Measurements from ENCODE around the gene RPS19. TPM values are rescaled to one million over a fixed set of nuclear protein-coding genes. Genes with fewer than 3 reads are reported as not detected.

The RPS19 gene
- total RNA-seq, 1 experiment from 2014 or later: 3,297 TPM

DNA sequence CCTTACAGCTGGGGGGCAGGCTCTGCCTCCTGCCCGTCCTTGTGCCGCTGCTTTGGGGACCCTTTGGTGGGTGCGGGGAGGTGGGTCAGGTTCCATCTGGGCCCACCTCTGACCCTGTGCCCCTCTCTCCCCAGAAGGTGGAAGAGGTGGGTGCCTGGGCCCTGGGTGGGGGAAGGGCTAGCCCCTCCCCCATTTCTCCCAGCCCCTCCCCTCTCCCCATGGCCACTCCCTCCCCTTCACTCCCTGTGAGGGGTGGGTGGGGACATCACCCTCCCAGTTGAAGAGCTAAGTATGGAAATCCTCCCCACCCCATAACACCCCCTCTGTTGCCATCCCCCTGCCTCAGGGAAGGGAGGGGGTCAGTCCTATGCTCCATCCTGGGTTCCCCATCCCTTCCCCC lies 37.1 kb downstream of the RPS19 start:
- TF ChIP-seq, protein P1, sequence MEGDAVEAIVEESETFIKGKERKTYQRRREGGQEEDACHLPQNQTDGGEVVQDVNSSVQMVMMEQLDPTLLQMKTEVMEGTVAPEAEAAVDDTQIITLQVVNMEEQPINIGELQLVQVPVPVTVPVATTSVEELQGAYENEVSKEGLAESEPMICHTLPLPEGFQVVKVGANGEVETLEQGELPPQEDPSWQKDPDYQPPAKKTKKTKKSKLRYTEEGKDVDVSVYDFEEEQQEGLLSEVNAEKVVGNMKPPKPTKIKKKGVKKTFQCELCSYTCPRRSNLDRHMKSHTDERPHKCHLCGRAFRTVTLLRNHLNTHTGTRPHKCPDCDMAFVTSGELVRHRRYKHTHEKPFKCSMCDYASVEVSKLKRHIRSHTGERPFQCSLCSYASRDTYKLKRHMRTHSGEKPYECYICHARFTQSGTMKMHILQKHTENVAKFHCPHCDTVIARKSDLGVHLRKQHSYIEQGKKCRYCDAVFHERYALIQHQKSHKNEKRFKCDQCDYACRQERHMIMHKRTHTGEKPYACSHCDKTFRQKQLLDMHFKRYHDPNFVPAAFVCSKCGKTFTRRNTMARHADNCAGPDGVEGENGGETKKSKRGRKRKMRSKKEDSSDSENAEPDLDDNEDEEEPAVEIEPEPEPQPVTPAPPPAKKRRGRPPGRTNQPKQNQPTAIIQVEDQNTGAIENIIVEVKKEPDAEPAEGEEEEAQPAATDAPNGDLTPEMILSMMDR (IDR thresholded peaks at IDR 0.05; ENCODE audit: insufficient read depth in 1 of 2, low read depth in 1 of 2, low read length in 1 of 2, severe bottlenecking in 1 of 2, unreplicated experiment in 1 of 2): no peak
- peaks cover 7% of the 10 kb centered on the region for H3K4me1 Mint-ChIP-seq (ENCODE audit: low read depth, unreplicated experiment)
- H3K27me3 Mint-ChIP-seq (ENCODE audit: insufficient read depth, unreplicated experiment): no peaks in the 10 kb centered on the region
- H3K27ac Mint-ChIP-seq (ENCODE audit: unreplicated experiment): no peak overlapping the region
- DNase-seq: no peak
- peaks cover 5% of the 10 kb centered on the region; the same call in 1 of the 2 replicates for H3K4me1 ChIP-seq
- no TSS peak for BruUV-seq (replicated peaks)
- H3K36me3 ChIP-seq (ENCODE audit: control insufficient read depth, insufficient read depth, low read length): peaks cover 4% of the 10 kb centered on the region
- no peaks in the 10 kb centered on the region for H3K27me3 ChIP-seq (replicated peaks; ENCODE audit: control insufficient read depth, insufficient read depth, low read length)
- intact Hi-C loops (cut with micrococcal nuclease; ENCODE audit: unreplicated experiment): no loop called here
- ChIA-PET CTCF (interaction anchor here (0.7 kb wide), 1 partner anchor 37 kb away, joined by 4 read pairs; no protein-coding TSS in a partner anchor), POLR2A (no interaction called here)
- peaks cover 36% of the 10 kb centered on the region for H3K36me3 Mint-ChIP-seq (ENCODE audit: insufficient read depth, unreplicated experiment)
- H3K9me3 Mint-ChIP-seq (ENCODE audit: unreplicated experiment): no peaks in the 10 kb centered on the region
- H3K4me3 ChIP-seq (ENCODE audit: low read depth, low read length): no peak overlapping the region
- H3K9me3 ChIP-seq: no peaks in the 10 kb centered on the region
- H3K4me3 Mint-ChIP-seq (ENCODE audit: unreplicated experiment): no peak overlapping the region

DNA sequence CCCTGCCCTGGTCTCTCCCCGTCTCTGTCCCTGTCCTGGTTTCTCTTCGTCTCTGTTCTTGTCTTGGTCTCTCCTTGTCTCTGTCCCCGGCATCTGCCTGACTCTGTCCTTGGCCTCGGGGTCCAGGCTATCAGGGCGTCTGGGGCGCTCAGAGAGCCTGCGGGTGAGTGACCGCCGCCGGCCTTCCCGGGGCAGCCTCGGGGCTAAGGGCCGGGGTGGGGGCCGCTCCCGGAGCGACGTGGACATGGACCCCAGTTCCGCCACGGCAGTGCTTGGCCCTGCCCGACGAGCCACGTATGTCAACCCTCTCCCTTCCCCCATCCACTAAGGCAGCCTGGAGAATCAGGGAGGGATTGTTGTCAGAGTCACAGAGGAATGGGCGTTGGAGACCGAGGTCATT lies 37.8 kb downstream of the RPS19 start:
- peaks cover 36% of the 10 kb centered on the region for H3K36me3 Mint-ChIP-seq (ENCODE audit: insufficient read depth, unreplicated experiment)
- intact Hi-C loops (cut with micrococcal nuclease; ENCODE audit: unreplicated experiment): no loop called here
- ChIA-PET POLR2A (no interaction called here), CTCF (interaction anchor here (0.7 to 0.9 kb wide), 2 partner anchors 30 to 37 kb away, joined by 4 read pairs; partner anchors contain the start of gene ERFL)
- peaks cover 4% of the 10 kb centered on the region for H3K36me3 ChIP-seq (ENCODE audit: control insufficient read depth, insufficient read depth, low read length)
- DNase-seq: no peak
- H3K27ac Mint-ChIP-seq (ENCODE audit: unreplicated experiment): no peak overlapping the region
- no peak overlapping the region for H3K4me3 ChIP-seq (ENCODE audit: low read depth, low read length)
- no peaks in the 10 kb centered on the region for H3K9me3 Mint-ChIP-seq (ENCODE audit: unreplicated experiment)
- no peaks in the 10 kb centered on the region for H3K27me3 Mint-ChIP-seq (ENCODE audit: insufficient read depth, unreplicated experiment)
- H3K27me3 ChIP-seq (replicated peaks; ENCODE audit: control insufficient read depth, insufficient read depth, low read length): no peaks in the 10 kb centered on the region
- no peak overlapping the region for H3K4me3 Mint-ChIP-seq (ENCODE audit: unreplicated experiment)
- H3K4me1 Mint-ChIP-seq (ENCODE audit: low read depth, unreplicated experiment): peaks cover 7% of the 10 kb centered on the region
- TSS peak; percentile 33 for BruUV-seq (replicated peaks)
- H3K4me1 ChIP-seq: peaks cover 5% of the 10 kb centered on the region; the same call in 1 of the 2 replicates
- no peaks in the 10 kb centered on the region for H3K9me3 ChIP-seq
- TF ChIP-seq, protein P1 (IDR thresholded peaks at IDR 0.05; ENCODE audit: insufficient read depth in 1 of 2, low read depth in 1 of 2, low read length in 1 of 2, severe bottlenecking in 1 of 2, unreplicated experiment in 1 of 2): no peak

DNA sequence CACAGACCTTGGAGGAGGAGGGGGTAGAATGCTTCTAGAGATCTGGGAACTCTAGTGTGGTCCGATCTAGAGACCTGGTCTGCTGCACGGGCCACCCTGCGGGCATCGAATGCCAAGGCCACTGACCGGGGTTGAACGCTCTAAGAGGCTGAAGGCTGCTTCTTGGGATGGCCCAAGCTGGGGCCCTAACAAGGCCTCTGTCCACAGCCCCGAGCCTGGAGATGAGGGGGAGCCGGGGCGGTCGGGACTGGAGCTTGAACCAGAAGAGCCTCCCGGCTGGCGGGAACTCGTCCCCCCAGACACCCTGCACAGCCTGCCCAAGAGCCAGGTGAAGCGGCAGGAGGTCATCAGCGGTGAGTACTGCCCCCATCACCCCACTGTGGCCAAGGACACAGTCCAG lies 38.2 kb downstream of the RPS19 start:
- no peaks in the 10 kb centered on the region for H3K27me3 Mint-ChIP-seq (ENCODE audit: insufficient read depth, unreplicated experiment)
- Histone ChIP-seq H3K27me3 (replicated peaks; ENCODE audit: control insufficient read depth, insufficient read depth, low read length) (no peaks in the 10 kb centered on the region), H3K4me3 (ENCODE audit: low read depth, low read length) (no peak overlapping the region), H3K9me3 (no peaks in the 10 kb centered on the region), H3K4me1 (peaks cover 6% of the 10 kb centered on the region), H3K36me3 (ENCODE audit: control insufficient read depth, insufficient read depth, low read length) (peaks cover 5% of the 10 kb centered on the region)
- peaks cover 34% of the 10 kb centered on the region for H3K36me3 Mint-ChIP-seq (ENCODE audit: insufficient read depth, unreplicated experiment)
- peaks cover 7% of the 10 kb centered on the region for H3K4me1 Mint-ChIP-seq (ENCODE audit: low read depth, unreplicated experiment)
- no peak overlapping the region for H3K4me3 Mint-ChIP-seq (ENCODE audit: unreplicated experiment)
- TF ChIP-seq, protein P1 (IDR thresholded peaks at IDR 0.05; ENCODE audit: insufficient read depth in 1 of 2, low read depth in 1 of 2, low read length in 1 of 2, severe bottlenecking in 1 of 2, unreplicated experiment in 1 of 2): no peak
- intact Hi-C loops (cut with micrococcal nuclease; ENCODE audit: unreplicated experiment): no loop called here
- ChIA-PET CTCF (interaction anchor here (0.9 kb wide), 1 partner anchor 30 kb away, joined by 4 read pairs; the partner anchor contains the start of gene ERFL), POLR2A (no interaction called here)
- BruUV-seq (replicated peaks): no TSS peak
- H3K27ac Mint-ChIP-seq (ENCODE audit: unreplicated experiment): no peak overlapping the region
- no peak for DNase-seq
- no peaks in the 10 kb centered on the region for H3K9me3 Mint-ChIP-seq (ENCODE audit: unreplicated experiment)

Data from Caco-2 (cell line).